K562 (cell line): ENCODE data around the gene MPC1. TPM values are rescaled to one million over a fixed set of nuclear protein-coding genes. Genes with fewer than 3 reads are reported as not detected.

ENCODE experiments used
- ARID3A ChIP-seq: IDR thresholded peaks from 2 replicates; pipeline ENCODE4 v1.6.1; 2012; ENCODE audit warnings: low read depth, low read length, improper control_type of control experiment, borderline replicate concordance
- ATF1 ChIP-seq, 2 experiments: fragments of 450-650 bp in 1 of 2; IDR thresholded peaks; 2 replicates each; pipeline ENCODE4 v1.6.1; 2016; ENCODE audit warnings: missing compliant biosample characterization in 1 of 2, missing genetic modification characterization in 1 of 2
- CAMTA2 ChIP-seq: fragments of 250-450 bp; sonication (Bioruptor Pico); conservative IDR thresholded peaks from 2 replicates; pipeline ENCODE4 v1.5.1; 2022
- CBX3 ChIP-seq, 2 experiments: IDR thresholded peaks; 1 replicate in 1 of 2; 2 replicates in 1 of 2; pipeline ENCODE4 v1.6.1; 2012; ENCODE audit warnings: inconsistent platforms in 2 of 2, low read length in 2 of 2, borderline replicate concordance in 1 of 2, control low read depth in 1 of 2
- EP400 ChIP-seq: fragments of 450-650 bp; IDR thresholded peaks from 2 replicates; pipeline ENCODE4 v1.6.1; 2017; ENCODE audit warnings: antibody characterized with exemption, mild to moderate bottlenecking, moderate library complexity
- ID3 ChIP-seq, 2 experiments: fragments of 250-450 bp in 1 of 2; fragments of 450-650 bp in 1 of 2; sonication (Bioruptor Pico) in 1 of 2; IDR thresholded peaks; 2 replicates each; pipeline versions ENCODE4 v1.6.1 to v1.8.0; 2016 to 2021; ENCODE audit warnings: mild to moderate bottlenecking in 2 of 2, moderate library complexity in 2 of 2, missing compliant biosample characterization in 1 of 2, missing genetic modification characterization in 1 of 2
- JUNB ChIP-seq: fragments of 450-650 bp; formaldehyde crosslinking; conservative IDR thresholded peaks from 2 replicates; pipeline ENCODE4 v1.4.0; 2020; ENCODE audit warnings: mild to moderate bottlenecking
- MYBL2 ChIP-seq, 2 experiments: fragments of 450-650 bp in 1 of 2; sonication (generic) in 1 of 2; formaldehyde crosslinking in 1 of 2; IDR thresholded peaks; 2 replicates each; pipeline versions ENCODE4 v1.6.1 to v1.8.1; 2017 to 2022; ENCODE audit warnings: borderline replicate concordance in 1 of 2, inconsistent platforms in 1 of 2, low read depth in 1 of 2, mild to moderate bottlenecking in 1 of 2, missing genetic modification reagents in 1 of 2, moderate library complexity in 1 of 2
- RAD21 ChIP-seq, 2 experiments: fragments of 250-450 bp in 1 of 2; fragments of 450-650 bp in 1 of 2; sonication (Bioruptor Pico) in 1 of 2; formaldehyde crosslinking in 1 of 2; IDR thresholded peaks in 1 of 2; conservative IDR thresholded peaks in 1 of 2; 2 replicates each; pipeline versions ENCODE4 v1.4.0 to v1.8.0; 2020 to 2022; ENCODE audit warnings: mild to moderate bottlenecking in 2 of 2, moderate library complexity in 1 of 2
- UBTF ChIP-seq, 2 experiments: IDR thresholded peaks; 2 replicates each; pipeline ENCODE4 v1.6.1; 2012; ENCODE audit warnings: improper control_type of control experiment in 2 of 2, low read depth in 2 of 2, low read length in 2 of 2, borderline replicate concordance in 1 of 2
- ZC3H8 ChIP-seq: fragments of 450-650 bp; IDR thresholded peaks from 2 replicates; pipeline ENCODE4 v1.6.1; 2017
- ZNF212 ChIP-seq: fragments of 450-650 bp; formaldehyde crosslinking; IDR thresholded peaks from 2 replicates; pipeline ENCODE4 v1.4.0; 2020; ENCODE audit warnings: mild to moderate bottlenecking
- ZNF551 ChIP-seq: fragments of 250-450 bp; sonication (Bioruptor Pico); IDR thresholded peaks from 2 replicates; pipeline ENCODE4 v1.5.0; 2021; ENCODE audit warnings: mild to moderate bottlenecking, moderate library complexity
- polyA plus RNA-seq, 8 experiments: library from polyadenylated mRNA; depleted of rRNA in 4 of 8; stranded (reverse) in 5 of 8; unstranded in 3 of 8; fragments of >200 nt; fragmentation: Nextera tagmentation in 2 of 8; fragmentation: Illumina TruSeq in 1 of 8; extraction: Ambion mirVana in 2 of 8; extraction: Trizol in 1 of 8; gene quantifications; 2 replicates each; pipeline versions ENCODE4 v1.2.1 to v1.2.3, GENCODE V29; 2011 to 2014; ENCODE audit warnings: inconsistent platforms in 1 of 8, missing spikeins in 1 of 8
- total RNA-seq, 7 experiments: library from RNA; depleted of rRNA in 6 of 7; stranded (reverse); fragments of >200 nt in 6 of 7; fragmentation: Illumina TruSeq in 2 of 7; extraction: Trizol in 2 of 7; gene quantifications; 2 replicates each; pipeline versions ENCODE4 v1.2.1 to v1.2.3, GENCODE V29; 2011 to 2021; ENCODE audit warnings: low replicate concordance in 1 of 7
- TF ChIP-seq, protein P1 (sequence below): conservative IDR thresholded peaks from 2 replicates; pipeline ENCODE4 v1.6.1; 2011; ENCODE audit warnings: low read depth, mild to moderate bottlenecking, low read length; ENCODE audit not compliant: control insufficient read depth
- TF ChIP-seq, protein P2 (sequence below): sonication (generic); formaldehyde crosslinking; IDR thresholded peaks from 2 replicates; pipeline ENCODE4 v1.8.1; 2023; ENCODE audit warnings: mild to moderate bottlenecking, missing genetic modification reagents, moderate library complexity
- TF ChIP-seq, protein P3 (sequence below): IDR thresholded peaks from 2 replicates; pipeline ENCODE4 v1.6.1; 2016; ENCODE audit warnings: missing genetic modification characterization, missing compliant biosample characterization

MPC1 gene
- total and polyA plus RNA-seq, 9 of the 15 experiments (the other 6 are each of a cell fraction or from before 2014, with no cell fraction given) = 78.6 to 185 (median 138) TPM

GRCh38 chr6:166381733-166382499 lies 824 bp downstream of the MPC1 start (continued):
- TF ChIP-seq ZNF212 (CRISPR knock-in tag) = no peak
- no peak for TF ChIP-seq ATF1 (CRISPR knock-in tag; IDR thresholded peaks at IDR 0.05)
- peak; percentile 27 for TF ChIP-seq ATF1 (tag; IDR thresholded peaks at IDR 0.05)
- TF ChIP-seq UBTF (IDR thresholded peaks at IDR 0.05; ENCODE audit: borderline replicate concordance in 1 of 2, low read depth in 2 of 2, low read length in 2 of 2) = peak in 1 of 2 experiments; percentile 61; a peak in 1 of 4 replicates
- TF ChIP-seq MYBL2 (IDR thresholded peaks at IDR 0.05; ENCODE audit: low read depth) = no peak
- no peak for TF ChIP-seq MYBL2 (CRISPR knock-in tag; IDR thresholded peaks at IDR 0.05; ENCODE audit: borderline replicate concordance)
- TF ChIP-seq ZNF551 (CRISPR knock-in tag) = no peak
- TF ChIP-seq EP400 = peak; percentile 43
- TF ChIP-seq, protein P1, sequence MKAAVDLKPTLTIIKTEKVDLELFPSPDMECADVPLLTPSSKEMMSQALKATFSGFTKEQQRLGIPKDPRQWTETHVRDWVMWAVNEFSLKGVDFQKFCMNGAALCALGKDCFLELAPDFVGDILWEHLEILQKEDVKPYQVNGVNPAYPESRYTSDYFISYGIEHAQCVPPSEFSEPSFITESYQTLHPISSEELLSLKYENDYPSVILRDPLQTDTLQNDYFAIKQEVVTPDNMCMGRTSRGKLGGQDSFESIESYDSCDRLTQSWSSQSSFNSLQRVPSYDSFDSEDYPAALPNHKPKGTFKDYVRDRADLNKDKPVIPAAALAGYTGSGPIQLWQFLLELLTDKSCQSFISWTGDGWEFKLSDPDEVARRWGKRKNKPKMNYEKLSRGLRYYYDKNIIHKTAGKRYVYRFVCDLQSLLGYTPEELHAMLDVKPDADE = 0 out of 2 replicates have a peak, but pooled peaks have one; percentile 43
- no peak; a peak in 1 of 3 replicates for TF ChIP-seq CBX3 (IDR thresholded peaks at IDR 0.05; ENCODE audit: borderline replicate concordance in 1 of 2, low read length in 2 of 2)
- TF ChIP-seq, protein P2, sequence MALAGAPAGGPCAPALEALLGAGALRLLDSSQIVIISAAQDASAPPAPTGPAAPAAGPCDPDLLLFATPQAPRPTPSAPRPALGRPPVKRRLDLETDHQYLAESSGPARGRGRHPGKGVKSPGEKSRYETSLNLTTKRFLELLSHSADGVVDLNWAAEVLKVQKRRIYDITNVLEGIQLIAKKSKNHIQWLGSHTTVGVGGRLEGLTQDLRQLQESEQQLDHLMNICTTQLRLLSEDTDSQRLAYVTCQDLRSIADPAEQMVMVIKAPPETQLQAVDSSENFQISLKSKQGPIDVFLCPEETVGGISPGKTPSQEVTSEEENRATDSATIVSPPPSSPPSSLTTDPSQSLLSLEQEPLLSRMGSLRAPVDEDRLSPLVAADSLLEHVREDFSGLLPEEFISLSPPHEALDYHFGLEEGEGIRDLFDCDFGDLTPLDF (CRISPR knock-in tag) = no peak
- no peak for TF ChIP-seq CAMTA2 (CRISPR knock-in tag)
- peak; percentile 58 to 74; a peak in 3 of 4 replicates for TF ChIP-seq RAD21 (CRISPR knock-in tag; conservative IDR thresholded peaks at IDR 0.05 in 1 of 2, IDR thresholded peaks at IDR 0.05 in 1 of 2)
- TF ChIP-seq, protein P3, sequence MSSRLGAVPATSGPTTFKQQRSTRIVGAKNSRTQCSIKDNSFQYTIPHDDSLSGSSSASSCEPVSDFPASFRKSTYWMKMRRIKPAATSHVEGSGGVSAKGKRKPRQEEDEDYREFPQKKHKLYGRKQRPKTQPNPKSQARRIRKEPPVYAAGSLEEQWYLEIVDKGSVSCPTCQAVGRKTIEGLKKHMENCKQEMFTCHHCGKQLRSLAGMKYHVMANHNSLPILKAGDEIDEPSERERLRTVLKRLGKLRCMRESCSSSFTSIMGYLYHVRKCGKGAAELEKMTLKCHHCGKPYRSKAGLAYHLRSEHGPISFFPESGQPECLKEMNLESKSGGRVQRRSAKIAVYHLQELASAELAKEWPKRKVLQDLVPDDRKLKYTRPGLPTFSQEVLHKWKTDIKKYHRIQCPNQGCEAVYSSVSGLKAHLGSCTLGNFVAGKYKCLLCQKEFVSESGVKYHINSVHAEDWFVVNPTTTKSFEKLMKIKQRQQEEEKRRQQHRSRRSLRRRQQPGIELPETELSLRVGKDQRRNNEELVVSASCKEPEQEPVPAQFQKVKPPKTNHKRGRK (tag) = no peak
- TF ChIP-seq JUNB (CRISPR knock-in tag) = no peak
- TF ChIP-seq ARID3A = no peak
- TF ChIP-seq ID3 (CRISPR knock-in tag; IDR thresholded peaks at IDR 0.05) = no peak
- TF ChIP-seq ID3 (tag; IDR thresholded peaks at IDR 0.05) = 0 out of 2 replicates have a peak, but pooled peaks have one; percentile 23
- TF ChIP-seq ZC3H8 = no peak
